Nephron (organoid): ENCODE data around the gene SDK2.

ENCODE experiments used
- H3K27ac Mint-ChIP-seq, 3 experiments: 2 replicates each; pipeline ENCODE4 v1.8.0; 2020; ENCODE audit warnings: mixed read lengths in 3 of 3, mild to moderate bottlenecking in 2 of 3, moderate library complexity in 1 of 3
- H3K27me3 Mint-ChIP-seq: 2 replicates; pipeline ENCODE4 v1.8.0; 2021; ENCODE audit warnings: low read depth, mild to moderate bottlenecking, moderate library complexity, mixed read lengths
- H3K36me3 Mint-ChIP-seq: 2 replicates; pipeline ENCODE4 v1.8.0; 2020; ENCODE audit warnings: low read depth, mixed read lengths
- H3K4me1 Mint-ChIP-seq: 2 replicates; pipeline ENCODE4 v1.8.0; 2020; ENCODE audit warnings: mixed read lengths
- H3K4me3 Mint-ChIP-seq, 3 experiments: 2 replicates each; pipeline ENCODE4 v1.8.0; 2020; ENCODE audit warnings: mild to moderate bottlenecking in 3 of 3, mixed read lengths in 3 of 3, moderate library complexity in 2 of 3
- H3K9me3 Mint-ChIP-seq: 2 replicates; pipeline ENCODE4 v1.8.0; 2020; ENCODE audit warnings: mixed read lengths
- TF ChIP-seq, protein P1 (sequence below), 3 experiments: fragments of 200-600 bp; sonication (generic); IDR thresholded peaks; one replicate each; pipeline ENCODE4 v1.5.0; 2021; ENCODE audit warnings: antibody characterized with exemption in 3 of 3; ENCODE audit not compliant: unreplicated experiment in 3 of 3

SDK2 gene

DNA sequence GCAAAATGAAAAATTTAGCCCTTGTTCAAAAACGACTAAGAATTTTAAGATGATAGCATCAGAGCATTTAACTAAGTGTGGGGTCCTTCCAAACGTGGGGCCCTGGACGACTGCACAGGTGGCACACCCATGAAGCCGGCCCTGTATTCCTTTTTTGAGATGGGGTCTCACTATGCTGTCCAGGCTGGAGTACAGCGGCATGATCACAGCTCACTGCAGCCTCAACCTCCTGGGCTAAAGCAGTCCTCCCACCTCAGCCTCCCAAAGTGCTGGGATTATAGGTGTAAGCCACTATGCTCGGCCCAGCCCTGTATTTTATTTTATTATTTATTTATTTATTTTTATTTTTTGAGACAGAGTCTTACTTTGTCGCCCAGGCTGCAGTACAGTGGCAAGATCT lies 241.8 kb downstream of the SDK2 start:
- Mint-ChIP-seq H3K27ac (no peak overlapping the region), H3K9me3 (no peaks in the 10 kb centered on the region), H3K4me1 (no peaks in the 10 kb centered on the region), H3K36me3 (peaks cover 36% of the 10 kb centered on the region), H3K27me3 (no peaks in the 10 kb centered on the region), H3K4me3 (no peak overlapping the region)
- TF ChIP-seq, protein P1, sequence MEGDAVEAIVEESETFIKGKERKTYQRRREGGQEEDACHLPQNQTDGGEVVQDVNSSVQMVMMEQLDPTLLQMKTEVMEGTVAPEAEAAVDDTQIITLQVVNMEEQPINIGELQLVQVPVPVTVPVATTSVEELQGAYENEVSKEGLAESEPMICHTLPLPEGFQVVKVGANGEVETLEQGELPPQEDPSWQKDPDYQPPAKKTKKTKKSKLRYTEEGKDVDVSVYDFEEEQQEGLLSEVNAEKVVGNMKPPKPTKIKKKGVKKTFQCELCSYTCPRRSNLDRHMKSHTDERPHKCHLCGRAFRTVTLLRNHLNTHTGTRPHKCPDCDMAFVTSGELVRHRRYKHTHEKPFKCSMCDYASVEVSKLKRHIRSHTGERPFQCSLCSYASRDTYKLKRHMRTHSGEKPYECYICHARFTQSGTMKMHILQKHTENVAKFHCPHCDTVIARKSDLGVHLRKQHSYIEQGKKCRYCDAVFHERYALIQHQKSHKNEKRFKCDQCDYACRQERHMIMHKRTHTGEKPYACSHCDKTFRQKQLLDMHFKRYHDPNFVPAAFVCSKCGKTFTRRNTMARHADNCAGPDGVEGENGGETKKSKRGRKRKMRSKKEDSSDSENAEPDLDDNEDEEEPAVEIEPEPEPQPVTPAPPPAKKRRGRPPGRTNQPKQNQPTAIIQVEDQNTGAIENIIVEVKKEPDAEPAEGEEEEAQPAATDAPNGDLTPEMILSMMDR (IDR thresholded peaks at IDR 0.05; ENCODE audit: unreplicated experiment in 3 of 3), result no peak

DNA sequence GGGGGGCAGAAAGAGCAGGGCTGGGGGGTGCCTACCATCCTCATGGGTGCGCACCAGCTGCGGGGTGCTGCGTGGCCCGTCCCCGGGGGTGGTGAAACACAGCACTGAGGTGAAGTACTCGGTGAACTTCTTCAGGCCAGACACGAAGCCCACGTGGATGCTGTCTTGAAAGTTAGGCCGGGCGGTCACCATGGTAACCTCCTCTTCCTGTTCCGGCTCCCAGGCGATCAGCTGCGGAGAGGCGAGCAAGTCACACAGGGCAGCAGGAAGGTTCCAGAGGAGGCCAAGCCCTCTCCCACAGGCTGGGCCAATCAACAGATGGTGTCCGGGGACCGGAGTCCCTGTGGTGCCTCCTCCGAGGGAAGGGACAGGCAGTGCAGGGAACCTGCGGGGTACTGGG lies 242.3 kb downstream of the SDK2 start:
- no peak overlapping the region for H3K4me3 Mint-ChIP-seq
- TF ChIP-seq, protein P1 (IDR thresholded peaks at IDR 0.05; ENCODE audit: unreplicated experiment in 3 of 3), result no peak
- H3K4me1 Mint-ChIP-seq, result no peaks in the 10 kb centered on the region
- H3K36me3 Mint-ChIP-seq, result peaks cover 41% of the 10 kb centered on the region
- no peaks in the 10 kb centered on the region for H3K27me3 Mint-ChIP-seq
- H3K9me3 Mint-ChIP-seq, result no peaks in the 10 kb centered on the region
- H3K27ac Mint-ChIP-seq, result no peak overlapping the region

DNA sequence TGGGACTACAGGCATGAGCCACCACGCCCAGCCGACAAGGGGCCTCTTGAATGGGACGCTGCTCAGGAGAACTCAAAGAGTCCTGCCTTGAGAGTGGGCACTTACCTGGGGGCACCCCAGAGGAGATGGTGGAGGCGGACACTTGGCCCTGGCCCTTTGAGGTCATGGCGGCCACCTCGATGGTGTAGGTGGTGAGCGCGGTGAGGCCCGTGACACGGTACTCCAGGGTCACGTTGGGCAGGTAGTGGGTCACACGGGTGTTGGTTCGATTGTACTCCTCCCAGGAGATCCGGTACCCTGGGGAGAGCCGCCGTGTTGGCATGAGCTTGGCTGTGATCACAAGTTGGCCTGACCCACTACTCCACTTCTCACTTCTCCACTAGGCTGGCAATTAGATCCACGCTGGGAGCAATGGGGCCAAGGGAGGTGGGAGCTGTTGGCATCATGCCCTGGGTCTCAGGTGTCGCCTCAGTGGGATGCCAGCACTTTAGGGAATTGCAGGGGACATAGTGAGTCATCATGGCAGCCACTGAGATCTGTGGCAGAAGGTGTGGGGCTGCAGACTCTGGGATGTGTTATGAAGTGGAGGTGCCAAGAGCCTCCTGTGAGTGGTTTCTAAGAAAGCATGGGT lies 243.2 kb downstream of the SDK2 start:
- TF ChIP-seq, protein P1 (IDR thresholded peaks at IDR 0.05; ENCODE audit: unreplicated experiment in 3 of 3), result no peak
- no peaks in the 10 kb centered on the region for H3K4me1 Mint-ChIP-seq
- no peaks in the 10 kb centered on the region for H3K9me3 Mint-ChIP-seq
- H3K4me3 Mint-ChIP-seq, result no peak overlapping the region
- no peaks in the 10 kb centered on the region for H3K27me3 Mint-ChIP-seq
- peaks cover 44% of the 10 kb centered on the region for H3K36me3 Mint-ChIP-seq
- H3K27ac Mint-ChIP-seq, result no peak overlapping the region

DNA sequence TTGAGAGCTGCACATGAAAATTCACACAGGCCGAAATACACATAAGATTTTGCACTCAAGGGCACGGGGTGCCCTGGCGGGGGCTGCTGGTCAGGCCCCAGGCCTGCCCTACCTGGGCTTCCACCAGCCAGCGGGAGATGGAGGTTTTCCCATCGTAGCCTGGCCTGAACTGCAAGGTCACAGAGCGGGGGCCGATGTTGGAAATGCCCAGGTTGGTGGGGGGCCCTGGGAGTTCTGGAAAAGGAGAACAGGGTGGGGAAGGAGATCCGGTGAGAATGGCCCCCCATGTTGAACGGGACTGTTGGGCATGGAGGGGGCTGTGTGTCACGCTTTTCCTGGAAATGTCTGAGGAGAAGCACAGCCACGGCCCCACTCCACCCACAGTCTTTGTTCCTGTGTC lies 245.2 kb downstream of the SDK2 start:
- H3K27ac Mint-ChIP-seq, result no peak overlapping the region
- H3K27me3 Mint-ChIP-seq, result no peaks in the 10 kb centered on the region
- H3K36me3 Mint-ChIP-seq, result peaks cover 40% of the 10 kb centered on the region
- TF ChIP-seq, protein P1 (IDR thresholded peaks at IDR 0.05; ENCODE audit: unreplicated experiment in 3 of 3), result no peak
- no peak overlapping the region for H3K4me3 Mint-ChIP-seq
- H3K9me3 Mint-ChIP-seq, result no peaks in the 10 kb centered on the region
- H3K4me1 Mint-ChIP-seq, result peaks cover 8% of the 10 kb centered on the region

DNA sequence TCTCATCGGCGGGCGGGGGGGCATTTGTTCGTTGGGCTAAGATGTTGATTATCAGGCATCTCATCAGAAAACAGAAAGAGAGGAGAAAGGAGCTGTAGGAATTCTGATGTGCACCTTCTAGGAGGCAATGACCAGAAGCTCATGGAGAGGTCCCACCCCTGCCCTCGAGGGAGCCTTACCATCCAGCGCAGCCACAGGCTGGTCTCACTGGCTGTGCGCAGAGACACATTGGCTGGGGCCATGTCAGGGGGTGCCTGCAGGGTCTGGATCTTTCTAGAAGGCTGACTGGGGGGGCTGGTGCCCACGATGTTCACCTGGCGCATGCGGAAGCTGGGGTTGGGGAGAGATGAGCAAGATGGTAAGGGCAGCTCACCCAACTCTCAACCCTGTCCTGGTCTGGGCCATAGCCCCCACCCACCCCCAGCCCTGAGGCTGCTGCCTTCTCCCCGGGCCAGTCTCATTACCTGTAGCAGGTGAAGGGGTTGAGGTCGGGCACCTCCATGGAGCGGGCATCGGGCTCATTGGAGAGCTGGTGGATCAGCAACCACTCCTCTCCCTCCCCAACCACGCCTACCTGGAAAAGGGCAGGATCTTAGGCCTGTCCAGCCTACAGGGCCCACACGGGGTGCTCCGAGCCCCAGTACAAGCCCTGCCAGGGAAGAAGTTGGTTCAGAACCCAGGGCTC lies 246.2 kb downstream of the SDK2 start:
- TF ChIP-seq, protein P1 (IDR thresholded peaks at IDR 0.05; ENCODE audit: unreplicated experiment in 3 of 3), result no peak
- no peaks in the 10 kb centered on the region for H3K27me3 Mint-ChIP-seq
- H3K27ac Mint-ChIP-seq, result no peak overlapping the region
- H3K4me3 Mint-ChIP-seq, result no peak overlapping the region
- no peaks in the 10 kb centered on the region for H3K9me3 Mint-ChIP-seq
- peaks cover 8% of the 10 kb centered on the region for H3K4me1 Mint-ChIP-seq
- H3K36me3 Mint-ChIP-seq, result peaks cover 39% of the 10 kb centered on the region
